GM18868 (cell line): ENCODE measurements around the gene FSCN2.
"Not testable (repeated sequence)": the region's sequence is repeated elsewhere in the genome, so short reads cannot be mapped to it uniquely, and the experiment has no call there.

Experiments used
- ATAC-seq: cut with Tn5 transposase; IDR thresholded peaks from one replicate; pipeline ENCODE4 v1.9.1; 2021; ENCODE audit warnings: mild to moderate bottlenecking, moderate library complexity; ENCODE audit not compliant: unreplicated experiment

FSCN2 gene

GRCh38 chr17:81573794-81574642 is 45.8 kb downstream of the FSCN2 start:
- no peak for ATAC-seq

- no peak for ATAC-seq
Measured at GRCh38 chr17:81574643-81574956, 46.4 kb downstream of the FSCN2 start.

GRCh38 chr17:81575836-81576235 is 47.7 kb downstream of the FSCN2 start:
- ATAC-seq = no peak

- no peak for ATAC-seq
Measured at GRCh38 chr17:81576621-81577277, 48.6 kb downstream of the FSCN2 start.

GRCh38 chr17:81577278-81578000 is 49.3 kb downstream of the FSCN2 start:
- no peak for ATAC-seq

- ATAC-seq = no peak
Measured at GRCh38 chr17:81578038-81578441, 49.9 kb downstream of the FSCN2 start.

GRCh38 chr17:81578561-81579225 is 50.5 kb downstream of the FSCN2 start:
- no peak for ATAC-seq

- ATAC-seq = no peak
Measured at GRCh38 chr17:81579298-81579697, 51.1 kb downstream of the FSCN2 start.

- ATAC-seq = no peak
Measured at GRCh38 chr17:81579821-81580321, 51.7 kb downstream of the FSCN2 start.

- no peak for ATAC-seq
Measured at GRCh38 chr17:81580481-81580880, 52.3 kb downstream of the FSCN2 start.

- no peak for ATAC-seq
Measured at GRCh38 chr17:81581758-81582157, 53.6 kb downstream of the FSCN2 start.

GRCh38 chr17:81582341-81582740 is 54.2 kb downstream of the FSCN2 start:
- no peak for ATAC-seq

- no peak for ATAC-seq
Measured at GRCh38 chr17:81582749-81583148, 54.6 kb downstream of the FSCN2 start.

- ATAC-seq = no peak
Measured at GRCh38 chr17:81583589-81584342, 55.6 kb downstream of the FSCN2 start.

GRCh38 chr17:81584771-81585170 is 56.6 kb downstream of the FSCN2 start:
- ATAC-seq = not testable (repeated sequence)

GRCh38 chr17:81586096-81586495 is 57.9 kb downstream of the FSCN2 start:
- no peak for ATAC-seq
